ENCODE data around the gene AJAP1.

AJAP1 gene

GRCh38 chr1:4837031-4837600 lies 182.7 kb downstream of the AJAP1 start:
- no peak overlapping the region for H3K4me3 ChIP-seq (ENCODE audit: low read depth, low read length)
- no peak for TF ChIP-seq CTCF (IDR thresholded peaks at IDR 0.05; ENCODE audit: borderline replicate concordance, insufficient read depth, low read depth, low read length)

GRCh38 chr1:4837752-4838151 lies 183.3 kb downstream of the AJAP1 start:
- no peak for TF ChIP-seq CTCF (IDR thresholded peaks at IDR 0.05; ENCODE audit: borderline replicate concordance, insufficient read depth, low read depth, low read length)
- no peak overlapping the region for H3K4me3 ChIP-seq (ENCODE audit: low read depth, low read length)

- H3K4me3 ChIP-seq (ENCODE audit: low read depth, low read length) = no peak overlapping the region
- TF ChIP-seq CTCF (IDR thresholded peaks at IDR 0.05; ENCODE audit: borderline replicate concordance, insufficient read depth, low read depth, low read length) = no peak
These were observed 183.8 kb downstream of the AJAP1 start for GRCh38 chr1:4838231-4838630.
